ENCODE data around the gene MAPK8IP1.

MAPK8IP1 gene

GRCh38 chr11:45853332-45854219 lies 31.9 kb upstream of the MAPK8IP1 start (continued):
- TF ChIP-seq, protein P1, sequence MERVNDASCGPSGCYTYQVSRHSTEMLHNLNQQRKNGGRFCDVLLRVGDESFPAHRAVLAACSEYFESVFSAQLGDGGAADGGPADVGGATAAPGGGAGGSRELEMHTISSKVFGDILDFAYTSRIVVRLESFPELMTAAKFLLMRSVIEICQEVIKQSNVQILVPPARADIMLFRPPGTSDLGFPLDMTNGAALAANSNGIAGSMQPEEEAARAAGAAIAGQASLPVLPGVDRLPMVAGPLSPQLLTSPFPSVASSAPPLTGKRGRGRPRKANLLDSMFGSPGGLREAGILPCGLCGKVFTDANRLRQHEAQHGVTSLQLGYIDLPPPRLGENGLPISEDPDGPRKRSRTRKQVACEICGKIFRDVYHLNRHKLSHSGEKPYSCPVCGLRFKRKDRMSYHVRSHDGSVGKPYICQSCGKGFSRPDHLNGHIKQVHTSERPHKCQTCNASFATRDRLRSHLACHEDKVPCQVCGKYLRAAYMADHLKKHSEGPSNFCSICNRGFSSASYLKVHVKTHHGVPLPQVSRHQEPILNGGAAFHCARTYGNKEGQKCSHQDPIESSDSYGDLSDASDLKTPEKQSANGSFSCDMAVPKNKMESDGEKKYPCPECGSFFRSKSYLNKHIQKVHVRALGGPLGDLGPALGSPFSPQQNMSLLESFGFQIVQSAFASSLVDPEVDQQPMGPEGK (CRISPR knock-in tag; IDR thresholded peaks at IDR 0.05; ENCODE audit: borderline replicate concordance), result no peak
- TF ChIP-seq ESRRG (CRISPR knock-in tag; IDR thresholded peaks at IDR 0.05) (no peak), ZNF70 (CRISPR knock-in tag; IDR thresholded peaks at IDR 0.05) (no peak), ARNTL (CRISPR knock-in tag; IDR thresholded peaks at IDR 0.05; ENCODE audit: borderline replicate concordance, low read depth) (no peak)

DNA sequence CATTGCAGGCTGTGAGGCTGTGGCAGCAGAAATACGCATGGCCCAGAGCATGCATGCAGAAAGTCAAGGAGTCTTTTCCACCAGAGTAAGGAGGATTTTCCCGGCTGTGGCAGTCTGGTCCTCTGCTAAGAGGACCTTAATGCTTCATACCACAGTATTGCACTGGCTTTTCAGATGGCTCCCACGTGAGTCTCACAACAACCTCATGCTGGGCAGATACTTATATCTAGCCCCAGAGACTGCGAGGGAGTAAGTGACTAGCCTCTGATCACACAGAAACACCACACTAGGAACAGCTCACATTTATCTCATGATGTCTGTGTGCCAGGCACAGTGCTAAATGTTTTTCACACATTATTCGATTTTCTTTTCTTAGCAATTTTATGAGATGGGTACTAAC lies 30.1 kb upstream of the MAPK8IP1 start:
- TF ChIP-seq PPARA (CRISPR knock-in tag; IDR thresholded peaks at IDR 0.05; ENCODE audit: borderline replicate concordance) (no peak), SNAI2 (CRISPR knock-in tag; IDR thresholded peaks at IDR 0.05) (no peak)
- TF ChIP-seq, protein P2, sequence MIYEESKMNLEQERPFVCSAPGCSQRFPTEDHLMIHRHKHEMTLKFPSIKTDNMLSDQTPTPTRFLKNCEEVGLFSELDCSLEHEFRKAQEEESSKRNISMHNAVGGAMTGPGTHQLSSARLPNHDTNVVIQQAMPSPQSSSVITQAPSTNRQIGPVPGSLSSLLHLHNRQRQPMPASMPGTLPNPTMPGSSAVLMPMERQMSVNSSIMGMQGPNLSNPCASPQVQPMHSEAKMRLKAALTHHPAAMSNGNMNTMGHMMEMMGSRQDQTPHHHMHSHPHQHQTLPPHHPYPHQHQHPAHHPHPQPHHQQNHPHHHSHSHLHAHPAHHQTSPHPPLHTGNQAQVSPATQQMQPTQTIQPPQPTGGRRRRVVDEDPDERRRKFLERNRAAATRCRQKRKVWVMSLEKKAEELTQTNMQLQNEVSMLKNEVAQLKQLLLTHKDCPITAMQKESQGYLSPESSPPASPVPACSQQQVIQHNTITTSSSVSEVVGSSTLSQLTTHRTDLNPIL (CRISPR knock-in tag; IDR thresholded peaks at IDR 0.05; ENCODE audit: low read depth), result no peak
- no peak for ATAC-seq

DNA sequence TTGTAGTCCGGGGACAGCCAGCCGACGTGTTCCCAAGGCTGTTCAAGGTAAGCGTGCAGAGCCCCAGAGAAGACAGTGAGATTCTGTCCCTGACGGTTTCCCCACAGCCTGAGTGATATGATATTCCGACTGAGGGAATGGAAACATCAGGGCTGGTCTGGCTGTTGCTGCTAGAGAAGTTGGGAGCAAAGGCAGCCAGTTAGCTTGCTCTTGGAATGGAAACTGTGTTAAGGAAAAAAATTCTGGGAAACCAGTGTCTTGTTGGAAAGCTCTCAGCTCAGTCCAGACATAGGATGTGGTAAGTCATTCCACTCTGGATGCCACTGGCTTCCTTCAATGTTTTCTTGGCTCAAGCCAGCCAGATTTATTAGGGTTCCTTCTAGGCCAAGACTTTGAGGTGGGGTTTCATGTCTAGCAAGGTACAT lies 29.4 kb upstream of the MAPK8IP1 start:
- no peak for TF ChIP-seq ZFP3 (CRISPR knock-in tag; IDR thresholded peaks at IDR 0.05)
- TF ChIP-seq, protein P1 (CRISPR knock-in tag; IDR thresholded peaks at IDR 0.05; ENCODE audit: borderline replicate concordance), result no peak
- no peak for ATAC-seq

- TF ChIP-seq ZFP30 (CRISPR knock-in tag; IDR thresholded peaks at IDR 0.05) (no peak), ZNF70 (CRISPR knock-in tag; IDR thresholded peaks at IDR 0.05) (no peak), TCF4 (CRISPR knock-in tag; IDR thresholded peaks at IDR 0.05; ENCODE audit: borderline replicate concordance) (no peak), POU6F1 (CRISPR knock-in tag; IDR thresholded peaks at IDR 0.05; ENCODE audit: borderline replicate concordance, low read depth) (no peak), ARNTL (CRISPR knock-in tag; IDR thresholded peaks at IDR 0.05; ENCODE audit: borderline replicate concordance, low read depth) (no peak), ISL1 (CRISPR knock-in tag; IDR thresholded peaks at IDR 0.05) (no peak), TSHZ2 (CRISPR knock-in tag; IDR thresholded peaks at IDR 0.05) (no peak), ESRRG (CRISPR knock-in tag; IDR thresholded peaks at IDR 0.05) (no peak), SNAI2 (CRISPR knock-in tag; IDR thresholded peaks at IDR 0.05) (no peak)
- peak; percentile 89 for ATAC-seq
Observed at GRCh38 chr11:45857961-45858474, 27.4 kb upstream of the MAPK8IP1 start.

All from SK-N-SH treated with all-trans-retinoic acid at 6 μM for 48 hours (cell line).